GM12875 (cell line): ENCODE measurements around the gene MOB3A.

Experiments used
- H3K4me3 ChIP-seq: one replicate; pipeline ENCODE4 v1.5.1; 2011; ENCODE audit warnings: low read depth, low read length, control low read depth
- CTCF ChIP-seq: IDR thresholded peaks from 2 replicates; pipeline ENCODE4 v1.5.1; 2011; ENCODE audit warnings: low read depth, mild to moderate bottlenecking, control low read depth, inconsistent platforms, low read length, moderate library complexity, borderline replicate concordance; ENCODE audit not compliant: insufficient read depth

MOB3A gene

GRCh38 chr19:2060884-2061494, 35.1 kb downstream of the MOB3A start:
- no peak for TF ChIP-seq CTCF
- H3K4me3 ChIP-seq = peak overlapping the region; percentile 54

- no peak overlapping the region for H3K4me3 ChIP-seq
Observed at GRCh38 chr19:2059422-2060201, 36.5 kb downstream of the MOB3A start.

DNA sequence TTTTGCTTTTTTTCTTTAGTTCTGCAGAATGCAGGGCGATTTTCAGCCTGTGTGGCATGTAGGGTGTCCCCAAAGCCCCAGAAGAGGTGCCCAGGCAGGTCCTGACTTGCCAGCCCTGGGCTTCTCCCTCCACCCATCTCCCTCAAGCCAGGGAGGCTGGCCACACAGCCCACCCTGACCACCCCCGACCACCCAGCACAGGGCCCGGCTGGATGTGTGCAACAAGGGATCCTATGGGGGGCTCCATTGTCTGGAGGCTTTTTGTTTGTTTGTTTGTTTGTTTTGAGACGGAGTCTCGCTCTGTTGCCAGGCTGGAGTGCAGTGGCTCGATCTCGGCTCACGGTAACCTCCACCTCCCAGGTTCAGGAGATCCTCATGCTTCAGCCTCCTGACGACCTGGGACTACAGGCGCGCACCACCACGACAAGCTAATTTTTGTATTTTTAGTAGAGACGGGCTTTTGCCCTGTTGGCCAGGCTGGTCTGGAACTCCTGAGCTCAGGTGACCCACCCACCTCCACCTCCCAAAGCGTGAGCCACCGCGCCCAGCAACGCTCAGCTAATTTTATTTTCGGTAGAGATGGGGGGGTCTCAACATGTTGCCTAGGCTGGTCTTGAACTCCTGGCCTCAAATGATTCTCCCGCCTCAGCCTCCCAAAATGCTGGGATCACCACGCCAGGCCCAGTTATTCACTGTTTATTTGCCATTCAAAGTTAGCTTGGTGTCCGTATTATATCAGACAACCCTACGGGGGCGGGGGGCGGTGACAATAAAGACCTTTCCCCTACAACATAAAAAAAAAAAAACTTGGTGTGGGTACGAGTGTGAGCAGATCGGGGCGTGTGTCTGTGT, 37.3 kb downstream of the MOB3A start:
- H3K4me3 ChIP-seq = no peak overlapping the region
- TF ChIP-seq CTCF = no peak

More at GRCh38 chr19:2059422-2060201, 36.5 kb downstream of the MOB3A start:
- TF ChIP-seq CTCF = no peak

DNA sequence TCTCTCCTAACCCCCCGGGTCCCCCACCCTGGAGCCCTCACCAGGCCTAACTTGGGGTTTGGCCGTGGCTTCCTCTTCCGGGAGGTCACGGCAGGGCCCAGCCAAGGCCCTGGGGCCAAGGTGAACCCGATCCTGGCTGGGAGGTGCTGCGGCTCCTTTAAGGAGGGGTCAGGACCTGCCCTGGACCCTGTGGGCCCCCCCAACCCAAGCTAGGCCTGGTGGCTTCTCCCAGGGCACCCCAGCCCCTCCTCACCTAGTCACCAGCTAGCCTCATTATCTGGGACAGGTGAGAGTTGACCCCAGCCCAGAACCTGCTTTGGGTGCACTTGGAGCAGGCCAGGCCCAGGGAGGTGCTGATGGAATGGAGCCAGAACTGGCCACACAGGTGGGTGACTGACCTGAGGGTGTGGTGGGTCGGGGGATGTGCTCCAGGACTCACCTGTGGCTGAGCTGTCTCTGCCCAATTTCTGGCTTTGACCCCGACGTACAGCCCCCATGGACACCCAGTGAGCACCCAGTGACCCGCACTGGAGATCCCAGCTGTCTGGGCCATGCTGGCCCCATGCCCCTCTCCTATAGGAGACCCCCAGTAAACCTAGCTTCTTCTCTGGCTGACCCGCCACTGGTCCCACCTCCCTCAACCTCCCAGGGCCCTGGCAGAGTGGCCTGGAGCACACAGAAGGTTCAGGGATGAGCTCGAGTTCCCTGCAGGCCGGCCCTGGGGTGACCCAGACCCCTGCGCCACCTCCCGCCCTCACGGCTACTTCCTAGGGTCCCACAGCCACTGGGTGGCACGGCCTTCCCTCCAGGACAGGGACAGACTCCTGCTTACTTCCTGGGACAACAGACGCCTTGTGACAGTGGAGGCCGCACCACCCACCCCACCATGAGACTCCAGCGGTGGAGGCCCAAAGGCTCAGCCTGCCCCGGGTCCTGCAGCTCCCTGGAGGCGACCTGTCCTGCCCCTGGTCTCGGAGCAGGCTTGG, 38.3 kb downstream of the MOB3A start:
- no peak overlapping the region for H3K4me3 ChIP-seq
- no peak for TF ChIP-seq CTCF

DNA sequence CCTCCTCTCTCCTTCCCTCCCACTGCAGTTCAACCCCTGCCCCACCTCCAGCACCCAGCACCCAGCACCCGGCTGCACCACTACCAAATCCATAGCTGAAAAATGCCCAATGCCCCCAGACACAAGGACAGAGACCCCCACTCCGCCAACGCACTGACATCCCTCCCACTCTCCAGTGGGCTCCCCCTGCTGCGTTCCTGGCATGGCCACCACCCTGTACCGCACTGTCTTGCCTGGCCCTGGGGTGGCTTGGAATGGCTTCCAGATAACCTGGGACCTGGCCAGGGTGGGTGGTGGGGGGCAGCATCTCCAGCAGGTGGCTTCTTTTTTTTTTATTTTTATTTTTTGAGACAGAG, 39.3 kb downstream of the MOB3A start:
- no peak overlapping the region for H3K4me3 ChIP-seq
- TF ChIP-seq CTCF = no peak
